GM12872 (cell line): ENCODE measurements around the gene GUCA1A.

Experiments
- CTCF ChIP-seq: IDR thresholded peaks from 3 replicates; pipeline ENCODE4 v1.5.1; 2011; ENCODE audit warnings: low read depth, mild to moderate bottlenecking, low read length, moderate library complexity; ENCODE audit not compliant: insufficient read depth

The GUCA1A gene

GRCh38 chr6:42228305-42228704 is 55.1 kb downstream of the GUCA1A start:
- TF ChIP-seq CTCF: no peak
